IPS-15b (cell line): ENCODE results near the gene WNK3.

Experiments used
- H3K27me3 ChIP-seq: one replicate; pipeline ENCODE4 v1.6.1; 2013; ENCODE audit warnings: low read length; ENCODE audit not compliant: control insufficient read depth, insufficient read depth
- H3K36me3 ChIP-seq: one replicate; pipeline ENCODE4 v1.6.1; 2013; ENCODE audit warnings: low read length; ENCODE audit not compliant: control insufficient read depth, insufficient read depth
- H3K4me1 ChIP-seq: one replicate; pipeline ENCODE4 v1.6.1; 2013; ENCODE audit warnings: mild to moderate bottlenecking, low read length; ENCODE audit not compliant: control insufficient read depth, insufficient read depth
- H3K4me3 ChIP-seq: one replicate; pipeline ENCODE4 v1.5.1; 2013; ENCODE audit warnings: low read depth, low read length
- H3K9ac ChIP-seq: one replicate; pipeline ENCODE4 v1.6.1; 2013; ENCODE audit warnings: low read depth, mild to moderate bottlenecking, low read length
- H3K9me3 ChIP-seq: one replicate; pipeline ENCODE4 v1.6.1; 2013; ENCODE audit warnings: mild to moderate bottlenecking, low read length; ENCODE audit not compliant: control insufficient read depth, insufficient read depth

WNK3 gene

DNA sequence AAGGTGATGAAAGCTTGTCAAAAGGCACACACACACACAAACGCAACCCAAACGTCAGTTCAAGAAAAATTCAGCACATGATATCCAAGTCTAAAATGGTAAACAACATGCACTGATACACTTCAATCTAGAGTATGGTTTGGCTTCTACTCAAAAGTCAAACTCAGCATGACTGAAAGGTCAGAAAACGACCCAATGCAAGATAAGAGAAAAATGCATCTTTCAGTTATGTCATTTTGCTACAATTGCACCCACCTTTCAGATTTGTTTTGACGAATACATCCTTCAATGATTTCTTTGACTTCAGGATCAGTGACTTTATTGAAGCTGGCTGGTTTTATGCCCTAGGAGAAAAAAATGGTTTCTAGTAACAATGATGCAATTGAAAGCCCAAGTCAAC lies 56.3 kb downstream of the WNK3 start:
- Histone ChIP-seq H3K36me3 (peaks cover 5% of the 10 kb centered on the region), H3K4me1 (no peaks in the 10 kb centered on the region), H3K9me3 (no peaks in the 10 kb centered on the region), H3K4me3 (no peak overlapping the region), H3K27me3 (no peaks in the 10 kb centered on the region), H3K9ac (no peak overlapping the region)

DNA sequence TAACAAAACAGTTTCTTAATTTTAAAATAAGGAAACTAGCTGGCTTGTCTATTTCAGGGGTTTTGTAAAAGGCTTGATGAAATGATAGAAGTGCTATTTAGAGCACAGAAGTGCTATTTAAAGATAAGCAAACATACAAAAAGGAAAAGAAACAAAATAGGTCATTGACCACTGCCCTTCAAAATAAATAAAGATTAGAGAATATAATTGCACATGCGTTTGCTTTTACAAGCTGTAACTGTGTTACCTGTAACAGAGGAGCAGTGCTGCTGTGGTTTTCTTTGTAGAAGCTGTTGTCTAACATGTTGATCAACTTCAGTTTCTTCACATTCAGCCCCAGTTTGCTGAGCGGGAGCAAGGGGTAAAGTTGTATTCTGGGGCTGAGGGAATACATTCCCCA lies 63.5 kb downstream of the WNK3 start:
- Histone ChIP-seq H3K9me3 (no peaks in the 10 kb centered on the region), H3K36me3 (peaks cover 5% of the 10 kb centered on the region), H3K4me3 (no peak overlapping the region), H3K4me1 (no peaks in the 10 kb centered on the region), H3K9ac (no peak overlapping the region), H3K27me3 (no peaks in the 10 kb centered on the region)

DNA sequence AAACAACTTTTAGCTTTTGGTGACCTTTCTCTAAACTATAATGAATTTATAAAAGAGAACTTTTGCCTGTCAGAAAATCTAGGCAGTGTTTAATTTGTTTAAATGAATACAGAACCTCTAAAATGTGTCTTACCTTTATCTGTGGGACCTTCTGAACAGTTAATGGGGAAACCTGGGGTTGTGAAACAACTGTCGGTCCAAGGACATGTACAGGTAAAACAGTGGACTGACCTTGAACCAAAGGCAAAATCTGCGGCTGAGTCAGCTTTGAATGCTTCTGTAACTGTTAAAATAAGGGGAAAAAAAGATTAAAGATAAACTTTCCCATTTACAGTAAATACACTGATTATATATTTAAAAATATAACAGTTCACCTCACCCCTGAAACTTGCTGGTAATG lies 65.1 kb downstream of the WNK3 start:
- Histone ChIP-seq H3K27me3 (no peaks in the 10 kb centered on the region), H3K9me3 (no peaks in the 10 kb centered on the region), H3K4me3 (no peak overlapping the region), H3K4me1 (no peaks in the 10 kb centered on the region), H3K9ac (no peak overlapping the region), H3K36me3 (peaks cover 5% of the 10 kb centered on the region)

DNA sequence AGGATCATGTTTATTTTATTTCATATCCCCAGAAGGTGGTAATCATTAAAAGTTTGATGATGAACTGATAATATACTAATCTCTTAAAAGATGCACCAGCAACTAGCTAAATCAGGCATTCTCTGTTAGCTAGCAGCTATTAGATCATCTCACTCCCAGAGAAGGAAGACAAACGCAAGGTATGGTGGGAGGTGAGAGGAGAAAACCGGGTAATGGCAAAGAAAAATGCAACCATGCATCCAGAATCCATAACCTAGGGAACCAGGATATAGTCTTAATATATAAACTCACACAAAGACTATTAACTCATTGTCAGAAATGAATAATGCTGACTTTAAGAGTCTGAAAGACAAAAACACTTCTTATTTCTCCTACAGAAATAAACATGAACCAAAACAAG lies 66.1 kb downstream of the WNK3 start:
- Histone ChIP-seq H3K4me3 (no peak overlapping the region), H3K9me3 (no peaks in the 10 kb centered on the region), H3K4me1 (no peaks in the 10 kb centered on the region), H3K9ac (no peak overlapping the region), H3K36me3 (peaks cover 2% of the 10 kb centered on the region), H3K27me3 (no peaks in the 10 kb centered on the region)

DNA sequence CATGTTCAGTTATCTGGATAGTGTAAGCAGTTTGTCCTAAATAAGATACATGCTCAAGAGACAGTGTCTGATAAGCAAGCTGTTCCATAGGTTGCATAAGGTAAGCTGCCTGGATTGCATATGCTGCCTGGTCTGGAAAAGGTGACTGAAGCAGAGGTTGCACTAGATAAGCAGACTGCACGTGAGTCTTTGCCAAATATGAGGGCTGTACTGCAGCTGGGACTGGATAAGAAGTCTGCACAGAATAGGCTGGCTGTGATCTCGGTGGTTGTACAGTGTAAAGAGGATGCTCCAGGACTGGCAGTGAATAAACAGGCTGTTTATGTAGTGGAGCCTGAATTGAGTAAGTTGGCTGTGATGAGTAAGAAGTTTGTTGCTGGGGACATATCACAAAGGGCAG lies 68.9 kb downstream of the WNK3 start:
- Histone ChIP-seq H3K9ac (no peak overlapping the region), H3K36me3 (no peaks in the 10 kb centered on the region), H3K9me3 (no peaks in the 10 kb centered on the region), H3K27me3 (no peaks in the 10 kb centered on the region), H3K4me1 (no peaks in the 10 kb centered on the region), H3K4me3 (no peak overlapping the region)

DNA sequence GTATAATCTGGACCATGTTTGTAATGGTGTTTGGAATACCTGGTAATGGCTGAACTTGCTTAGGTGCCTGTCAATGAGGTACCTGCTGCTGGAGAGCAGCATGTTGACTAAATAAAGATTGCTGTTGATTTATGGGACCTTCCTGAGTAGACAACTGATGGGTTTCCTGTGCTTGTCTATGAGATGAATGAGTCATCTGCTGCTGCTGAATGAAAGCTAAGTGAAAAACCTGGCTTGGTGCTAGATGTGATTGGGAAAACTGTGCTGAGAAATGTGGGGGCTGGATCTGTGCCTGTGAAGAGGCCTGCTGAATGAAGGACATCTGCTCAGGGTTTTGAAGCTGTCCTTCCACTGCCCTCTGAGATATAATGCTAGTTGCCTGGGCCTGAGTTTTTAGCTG lies 69.6 kb downstream of the WNK3 start:
- H3K9ac ChIP-seq: no peak overlapping the region
- no peaks in the 10 kb centered on the region for H3K4me1 ChIP-seq
- no peaks in the 10 kb centered on the region for H3K36me3 ChIP-seq
- H3K27me3 ChIP-seq: no peaks in the 10 kb centered on the region
- no peaks in the 10 kb centered on the region for H3K9me3 ChIP-seq
- no peak overlapping the region for H3K4me3 ChIP-seq

DNA sequence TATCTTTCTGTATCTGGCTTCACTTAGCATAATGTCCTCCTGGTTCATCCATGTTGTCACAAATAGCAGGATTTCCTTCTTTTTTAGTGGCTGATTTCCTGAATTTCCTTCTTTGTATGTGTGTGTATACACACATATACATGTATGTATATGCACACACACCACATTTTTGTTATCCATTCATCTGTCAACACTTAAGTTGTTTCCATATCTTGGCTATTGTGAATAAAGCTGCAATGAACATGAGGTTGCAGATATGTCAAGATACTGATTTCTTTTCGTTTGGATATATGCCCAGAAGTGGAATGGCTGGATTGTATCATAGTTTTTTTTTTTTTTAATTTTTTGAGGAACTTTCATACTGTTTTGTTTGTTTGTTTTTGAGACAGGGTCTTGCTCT lies 76.2 kb downstream of the WNK3 start:
- Histone ChIP-seq H3K27me3 (no peaks in the 10 kb centered on the region), H3K4me1 (no peaks in the 10 kb centered on the region), H3K9me3 (peaks cover 3% of the 10 kb centered on the region), H3K9ac (no peak overlapping the region), H3K4me3 (no peak overlapping the region), H3K36me3 (no peaks in the 10 kb centered on the region)

DNA sequence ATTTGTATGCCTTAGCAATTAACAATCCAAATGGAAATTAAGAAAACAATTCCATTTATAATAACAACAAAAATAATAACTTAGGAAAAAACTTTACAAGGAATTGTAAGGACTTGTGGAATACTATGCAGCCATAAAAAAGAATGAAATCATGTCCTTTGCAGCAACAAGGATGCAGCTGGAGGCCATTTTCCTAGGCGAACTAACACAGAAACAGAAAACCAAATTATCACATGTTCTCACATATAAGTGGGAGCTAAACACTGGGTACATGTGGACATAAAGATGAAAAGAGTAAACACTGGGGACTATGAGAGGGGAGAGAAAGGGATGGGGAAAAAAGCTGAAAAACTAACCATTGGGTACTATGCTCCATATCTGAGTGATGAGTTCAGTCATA lies 77.4 kb downstream of the WNK3 start:
- Histone ChIP-seq H3K4me1 (no peaks in the 10 kb centered on the region), H3K27me3 (no peaks in the 10 kb centered on the region), H3K9me3 (peaks cover 3% of the 10 kb centered on the region), H3K4me3 (no peak overlapping the region), H3K36me3 (no peaks in the 10 kb centered on the region), H3K9ac (no peak overlapping the region)

DNA sequence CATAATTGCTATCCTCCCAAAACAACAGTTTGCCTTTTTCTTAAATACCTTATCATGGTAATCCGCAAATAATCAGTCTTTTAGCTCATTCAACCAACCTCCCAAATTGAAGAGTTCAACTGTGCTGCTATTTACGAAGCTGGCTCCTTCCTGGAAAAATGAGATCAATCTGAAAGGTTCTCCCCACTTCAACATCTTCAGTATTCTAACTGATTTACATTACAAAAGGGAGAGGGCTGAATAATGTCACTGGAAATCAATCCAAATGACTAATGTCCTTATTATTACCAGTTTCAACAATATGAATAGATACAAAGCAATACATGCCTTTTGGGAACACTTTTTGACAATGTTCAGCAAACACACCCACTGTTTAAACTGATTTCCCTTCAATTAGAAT lies 86.2 kb downstream of the WNK3 start:
- Histone ChIP-seq H3K36me3 (no peaks in the 10 kb centered on the region), H3K9me3 (no peaks in the 10 kb centered on the region), H3K4me3 (no peak overlapping the region), H3K4me1 (peaks cover 2% of the 10 kb centered on the region), H3K27me3 (no peaks in the 10 kb centered on the region), H3K9ac (no peak overlapping the region)

DNA sequence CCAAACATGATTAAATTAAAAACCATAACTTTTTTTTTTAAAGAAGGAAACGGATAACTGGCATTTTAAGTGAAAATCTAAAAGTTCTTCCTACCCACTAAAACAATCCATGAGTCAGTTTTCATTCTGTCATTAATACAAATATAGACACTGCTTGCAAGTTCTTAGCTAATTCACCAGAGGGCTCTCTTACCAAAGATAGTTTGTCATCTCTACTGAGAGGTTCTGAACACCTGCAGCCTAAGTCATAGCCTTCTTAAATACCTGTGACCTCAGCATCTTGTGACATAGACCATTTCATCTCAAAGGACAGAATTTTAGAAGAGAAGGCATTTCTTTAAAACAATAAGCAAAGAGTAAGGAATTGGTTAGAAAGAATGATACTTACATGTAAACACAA lies 109.5 kb downstream of the WNK3 start:
- Histone ChIP-seq H3K9me3 (no peaks in the 10 kb centered on the region), H3K4me3 (no peak overlapping the region), H3K36me3 (no peaks in the 10 kb centered on the region), H3K27me3 (no peaks in the 10 kb centered on the region), H3K4me1 (no peaks in the 10 kb centered on the region), H3K9ac (no peak overlapping the region)

DNA sequence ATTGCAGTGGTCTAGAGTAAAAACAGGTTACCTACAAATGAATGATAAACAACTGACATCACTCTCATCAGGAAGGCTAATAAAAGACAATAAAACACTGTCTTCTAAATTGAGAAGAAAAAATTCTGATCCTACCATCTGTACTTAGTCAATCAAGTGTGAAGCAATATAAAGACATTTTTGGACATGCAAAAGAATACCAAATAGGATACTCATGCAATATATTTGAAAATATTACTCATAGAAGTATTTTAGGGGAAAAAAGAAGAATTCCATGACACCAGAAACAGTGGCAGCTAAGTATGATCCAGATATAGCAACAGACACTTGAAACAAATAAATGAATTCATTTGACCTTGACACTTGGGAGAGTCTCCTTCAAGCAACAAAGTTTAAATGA lies 111.0 kb downstream of the WNK3 start:
- H3K27me3 ChIP-seq: no peaks in the 10 kb centered on the region
- H3K4me3 ChIP-seq: no peak overlapping the region
- no peak overlapping the region for H3K9ac ChIP-seq
- H3K4me1 ChIP-seq: no peaks in the 10 kb centered on the region
- H3K36me3 ChIP-seq: no peaks in the 10 kb centered on the region
- no peaks in the 10 kb centered on the region for H3K9me3 ChIP-seq

DNA sequence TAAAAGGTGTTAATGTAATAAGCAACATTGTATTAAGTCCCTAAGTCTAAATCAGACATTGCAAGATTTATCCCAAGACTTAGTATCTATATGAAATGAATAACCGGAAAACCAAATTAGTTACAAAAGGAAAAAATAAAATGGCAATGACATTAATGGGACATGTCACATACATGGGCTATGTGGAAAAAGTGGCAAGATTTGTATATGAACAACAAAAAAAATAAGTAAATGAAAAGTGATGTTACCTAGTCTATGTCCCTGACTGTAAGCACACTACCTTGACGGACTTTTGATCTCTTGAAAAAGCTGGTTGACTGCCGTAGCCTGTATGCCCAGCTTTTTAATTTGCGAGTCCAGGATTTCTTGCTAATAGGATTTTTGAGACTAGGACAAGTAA lies 119.3 kb downstream of the WNK3 start:
- no peaks in the 10 kb centered on the region for H3K36me3 ChIP-seq
- no peak overlapping the region for H3K9ac ChIP-seq
- H3K4me3 ChIP-seq: no peak overlapping the region
- H3K9me3 ChIP-seq: no peaks in the 10 kb centered on the region
- no peaks in the 10 kb centered on the region for H3K4me1 ChIP-seq
- no peaks in the 10 kb centered on the region for H3K27me3 ChIP-seq

DNA sequence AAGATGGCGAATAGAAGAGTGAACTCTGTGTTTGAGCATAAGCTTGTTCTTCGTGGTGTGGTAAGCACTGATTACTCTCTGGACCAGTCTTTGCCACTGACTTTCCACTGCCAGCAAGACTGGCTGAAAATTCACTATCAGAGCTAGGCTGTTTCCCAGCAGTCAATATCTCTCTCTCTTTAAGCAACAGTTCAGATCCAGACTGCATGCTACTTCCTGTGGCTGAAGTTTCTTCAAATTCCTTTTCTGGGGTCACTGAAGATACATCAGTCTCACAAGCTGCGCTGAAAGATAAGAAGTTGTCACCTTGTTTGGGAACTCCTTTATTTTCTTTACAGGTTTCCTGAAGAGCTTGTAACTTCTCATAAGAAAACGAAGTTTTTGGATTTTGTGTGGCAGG lies 120.8 kb downstream of the WNK3 start:
- Histone ChIP-seq H3K36me3 (no peaks in the 10 kb centered on the region), H3K9ac (no peak overlapping the region), H3K4me3 (no peak overlapping the region), H3K27me3 (no peaks in the 10 kb centered on the region), H3K4me1 (no peaks in the 10 kb centered on the region), H3K9me3 (no peaks in the 10 kb centered on the region)
